ENCODE data around the gene PTDSS2. TPM values are rescaled to one million over a fixed set of nuclear protein-coding genes. Genes with fewer than 3 reads are reported as not detected.

Gene PTDSS2
- total RNA-seq, 1 donor from 2014 or later: 47.3 TPM

- Histone ChIP-seq H3K4me1 (ENCODE audit: insufficient read depth, low read length) (peaks cover 32% of the 10 kb centered on the region), H3K79me2 (ENCODE audit: insufficient read depth, low read length) (peaks cover 67% of the 10 kb centered on the region), H2AFZ (ENCODE audit: low read depth, low read length) (peak overlapping the region; percentile 35), H3K36me3 (ENCODE audit: insufficient read depth, low read length) (peaks cover 5% of the 10 kb centered on the region), H3K27me3 (ENCODE audit: insufficient read depth, low read length) (no peaks in the 10 kb centered on the region), H4K20me1 (ENCODE audit: insufficient read depth, low read length) (peaks cover 24% of the 10 kb centered on the region), H3K27ac (ENCODE audit: low read depth, low read length) (peak overlapping the region; percentile 60), H3K9ac (ENCODE audit: low read length) (peak overlapping the region; percentile 75), H3K4me2 (ENCODE audit: low read length) (peak overlapping the region; percentile 95), H3K4me3 (ENCODE audit: insufficient read depth, low read depth, low read length) (peak overlapping the region; percentile 51), H3K9me3 (ENCODE audit: insufficient read depth, low read depth, low read length) (no peaks in the 10 kb centered on the region)
- no peaks in the 10 kb centered on the region for H3K9me3 Mint-ChIP-seq (ENCODE audit: unreplicated experiment)
- peak overlapping the region; percentile 100 for H3K27ac Mint-ChIP-seq (ENCODE audit: unreplicated experiment)
- no peak for TF ChIP-seq CTCF (IDR thresholded peaks at IDR 0.05; ENCODE audit: insufficient read depth, low read depth, low read length)
- H3K36me3 Mint-ChIP-seq (ENCODE audit: low read depth, unreplicated experiment): peaks cover 9% of the 10 kb centered on the region
- peaks cover 12% of the 10 kb centered on the region for H3K4me1 Mint-ChIP-seq (ENCODE audit: low read depth, unreplicated experiment)
- H3K4me3 Mint-ChIP-seq (ENCODE audit: unreplicated experiment): peak overlapping the region; percentile 98
- no peaks in the 10 kb centered on the region for H3K27me3 Mint-ChIP-seq (ENCODE audit: low read depth, unreplicated experiment)
- DNase-seq (ENCODE audit: low read depth): peak; percentile 17
- no peak for FAIRE-seq
Observed at GRCh38 chr11:504053-504993, 54.2 kb downstream of the PTDSS2 start.

- H3K36me3 ChIP-seq (ENCODE audit: insufficient read depth, low read length): peaks cover 5% of the 10 kb centered on the region
- no peak overlapping the region for H2AFZ ChIP-seq (ENCODE audit: low read depth, low read length)
- Mint-ChIP-seq H3K9me3 (ENCODE audit: unreplicated experiment) (no peaks in the 10 kb centered on the region), H3K4me1 (ENCODE audit: low read depth, unreplicated experiment) (peaks cover 12% of the 10 kb centered on the region), H3K4me3 (ENCODE audit: unreplicated experiment) (peak overlapping the region; percentile 98), H3K36me3 (ENCODE audit: low read depth, unreplicated experiment) (peaks cover 7% of the 10 kb centered on the region), H3K27me3 (ENCODE audit: low read depth, unreplicated experiment) (no peaks in the 10 kb centered on the region), H3K27ac (ENCODE audit: unreplicated experiment) (peak overlapping the region; percentile 100)
- H3K4me2 ChIP-seq (ENCODE audit: low read length): peak overlapping the region; percentile 95
- H3K9ac ChIP-seq (ENCODE audit: low read length): peak overlapping the region; percentile 75
- DNase-seq (ENCODE audit: low read depth) (no peak), FAIRE-seq (no peak)
- TF ChIP-seq EZH2 (IDR thresholded peaks at IDR 0.05; ENCODE audit: insufficient read depth, low read length) (no peak), CTCF (IDR thresholded peaks at IDR 0.05; ENCODE audit: insufficient read depth, low read depth, low read length) (no peak)
- no peaks in the 10 kb centered on the region for H3K27me3 ChIP-seq (ENCODE audit: insufficient read depth, low read length)
- peaks cover 24% of the 10 kb centered on the region for H4K20me1 ChIP-seq (ENCODE audit: insufficient read depth, low read length)
- no peak overlapping the region for H3K27ac ChIP-seq (ENCODE audit: low read depth, low read length)
- no peaks in the 10 kb centered on the region for H3K9me3 ChIP-seq (ENCODE audit: insufficient read depth, low read depth, low read length)
- H3K4me1 ChIP-seq (ENCODE audit: insufficient read depth, low read length): peaks cover 32% of the 10 kb centered on the region
- H3K4me3 ChIP-seq (ENCODE audit: insufficient read depth, low read depth, low read length): peak overlapping the region; percentile 89
- peaks cover 70% of the 10 kb centered on the region for H3K79me2 ChIP-seq (ENCODE audit: insufficient read depth, low read length)
Observed at GRCh38 chr11:504994-505344, 54.9 kb downstream of the PTDSS2 start.

Measured in astrocyte (in vitro differentiated cells and primary cell).